ENCODE measurements around the gene ADAM11. TPM values are rescaled to one million over a fixed set of nuclear protein-coding genes. Genes with fewer than 3 reads are reported as not detected.
A peak's percentile ranks its signal among the peaks of the same experiment; 100 is the strongest.

Gene ADAM11
- total RNA-seq, 6 donors from 2014 or later = 0.15 to 1.0 (median 0.20) TPM; not detected in 1

DNA sequence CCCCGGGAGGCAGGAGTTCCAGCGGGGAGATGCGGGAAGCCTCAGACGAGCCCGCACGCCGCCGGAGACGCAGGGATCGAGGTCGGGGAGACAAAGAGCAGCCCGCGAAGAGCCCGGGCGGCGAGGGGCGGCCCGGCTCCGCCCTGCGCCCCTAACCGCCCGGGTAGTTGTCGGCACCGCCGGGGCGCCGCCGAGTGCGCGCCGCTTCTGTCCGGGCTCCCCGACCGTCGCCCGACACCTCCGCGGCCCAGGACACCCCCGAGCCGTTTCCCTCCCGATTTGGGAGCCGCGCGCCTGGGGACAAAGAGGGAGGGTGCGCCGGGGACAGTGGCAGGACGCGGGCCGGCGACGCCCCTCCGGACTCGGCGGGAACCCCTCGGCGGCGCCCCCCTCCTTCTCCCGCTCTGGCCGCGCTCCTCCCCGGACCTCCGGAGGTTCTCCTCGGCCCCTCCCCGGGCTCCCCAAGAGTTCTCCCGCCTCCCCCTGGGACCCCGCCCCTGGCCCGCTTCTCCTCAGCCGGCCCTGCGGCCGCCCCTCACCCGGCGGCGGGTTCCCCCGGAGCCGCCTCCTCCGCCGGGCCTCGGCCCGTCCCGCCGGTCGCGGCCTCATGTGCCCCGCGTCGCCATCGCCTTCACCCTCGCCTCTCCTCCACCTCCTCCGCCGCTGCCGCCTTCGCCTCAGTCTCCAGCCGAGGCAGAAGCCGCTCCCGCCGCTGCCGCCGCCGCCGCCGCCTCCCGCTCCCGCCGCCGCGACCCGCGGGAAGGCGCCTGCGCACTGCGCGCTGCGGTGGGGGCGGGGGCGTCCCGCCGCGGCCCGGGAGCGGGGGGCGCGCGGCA is 71.0 kb downstream of the ADAM11 start, which contains the start of gene GJC1:
GJC1 (minus strand) TSS at position 765 of the 836 bp plus-strand sequence. CDS start 24,470 bp downstream, outside the sequence.
- Histone ChIP-seq H3K27ac (peak within 1 kb of the TSS; percentile 71 to 85 (median 80)), H3K4me3 (peak within 1 kb of the TSS; percentile 42 to 67 (median 52)), H3K4me1 (peaks cover 9 to 26% (median 15%) of the 10 kb centered on the region in 4 donors), H3K27me3 (peaks cover 0 to 33% (median 8%) of the 10 kb centered on the region in 4 donors), H3K36me3 (no peaks in the 10 kb centered on the region), H3K9me3 (no peaks in the 10 kb centered on the region)
- 1% methylated on average over 54 of the region's 123 CpGs; no CpG with 5 or more reads in 1 of the 2 donors for WGBS, 2 donors
- peak in 1 of 2 donors; percentile 2 for TF ChIP-seq POLR2AphosphoS5 (IDR thresholded peaks at IDR 0.05)
- no peak for TF ChIP-seq EP300 (IDR thresholded peaks at IDR 0.05)
- TF ChIP-seq, protein P1, sequence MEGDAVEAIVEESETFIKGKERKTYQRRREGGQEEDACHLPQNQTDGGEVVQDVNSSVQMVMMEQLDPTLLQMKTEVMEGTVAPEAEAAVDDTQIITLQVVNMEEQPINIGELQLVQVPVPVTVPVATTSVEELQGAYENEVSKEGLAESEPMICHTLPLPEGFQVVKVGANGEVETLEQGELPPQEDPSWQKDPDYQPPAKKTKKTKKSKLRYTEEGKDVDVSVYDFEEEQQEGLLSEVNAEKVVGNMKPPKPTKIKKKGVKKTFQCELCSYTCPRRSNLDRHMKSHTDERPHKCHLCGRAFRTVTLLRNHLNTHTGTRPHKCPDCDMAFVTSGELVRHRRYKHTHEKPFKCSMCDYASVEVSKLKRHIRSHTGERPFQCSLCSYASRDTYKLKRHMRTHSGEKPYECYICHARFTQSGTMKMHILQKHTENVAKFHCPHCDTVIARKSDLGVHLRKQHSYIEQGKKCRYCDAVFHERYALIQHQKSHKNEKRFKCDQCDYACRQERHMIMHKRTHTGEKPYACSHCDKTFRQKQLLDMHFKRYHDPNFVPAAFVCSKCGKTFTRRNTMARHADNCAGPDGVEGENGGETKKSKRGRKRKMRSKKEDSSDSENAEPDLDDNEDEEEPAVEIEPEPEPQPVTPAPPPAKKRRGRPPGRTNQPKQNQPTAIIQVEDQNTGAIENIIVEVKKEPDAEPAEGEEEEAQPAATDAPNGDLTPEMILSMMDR (IDR thresholded peaks at IDR 0.05) = no peak
- no peak for TF ChIP-seq POLR2A (IDR thresholded peaks at IDR 0.05)
- peak in 1 of 2 donors; percentile 86 for DNase-seq
- ATAC-seq (ENCODE audit: low FRiP score in 2 of 2) = peak in 1 of 2 donors; percentile 64

DNA sequence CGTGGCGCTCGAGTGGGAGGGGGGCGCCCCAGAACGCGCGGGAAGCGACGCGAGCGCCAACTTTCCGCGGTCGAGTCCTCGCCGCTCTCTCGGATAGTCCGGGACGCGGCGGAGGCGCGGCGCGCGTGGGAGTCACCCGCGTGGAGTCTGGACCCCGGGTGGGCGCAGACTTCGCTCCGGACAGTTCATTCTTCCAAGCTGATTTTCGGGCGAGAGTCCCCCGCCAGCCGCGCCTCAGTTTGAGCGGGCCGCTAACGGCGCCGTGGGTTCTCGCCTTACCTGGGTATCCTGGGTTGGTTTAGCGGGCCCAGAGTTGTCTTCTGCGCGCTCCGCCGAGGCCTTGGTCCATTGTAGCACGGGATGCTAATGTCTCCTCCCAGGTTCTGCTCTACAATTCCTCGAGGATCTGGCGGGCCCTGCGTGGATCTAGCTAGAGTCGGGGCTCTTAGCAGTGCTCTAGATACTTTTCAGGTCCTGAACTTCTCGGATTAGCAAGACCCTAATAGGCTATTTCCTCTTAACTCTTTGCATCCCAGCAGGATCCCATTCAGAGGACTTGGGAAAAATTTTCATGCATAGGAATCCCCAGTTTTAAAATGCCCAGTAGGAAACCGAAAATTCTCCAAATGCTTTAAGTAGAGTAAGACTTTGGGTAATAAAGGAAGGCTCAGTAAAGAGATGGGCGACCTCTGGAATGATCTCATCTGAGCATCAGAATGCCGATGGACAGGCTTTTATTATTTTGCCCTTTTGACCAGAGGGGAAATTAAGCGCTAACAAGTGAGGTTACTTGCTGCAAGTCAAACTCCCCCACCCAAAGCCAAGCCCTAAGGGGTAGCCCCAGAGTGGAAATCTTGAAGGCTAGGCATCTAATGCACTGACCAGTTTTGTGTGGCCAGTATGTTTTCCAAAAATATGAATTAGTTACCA is 71.8 kb downstream of the ADAM11 start:
- H3K27ac ChIP-seq = peak overlapping the region; percentile 58 to 85 (median 76)
- H3K9me3 ChIP-seq = no peaks in the 10 kb centered on the region
- 11 to 31% methylated on average over 8 to 26 of the region's 58 CpGs for WGBS, 2 donors
- H3K36me3 ChIP-seq = no peaks in the 10 kb centered on the region
- H3K27me3 ChIP-seq = peaks cover 0 to 33% (median 8%) of the 10 kb centered on the region in 4 donors
- TF ChIP-seq, protein P1 (IDR thresholded peaks at IDR 0.05) = no peak
- no peak for TF ChIP-seq POLR2AphosphoS5 (IDR thresholded peaks at IDR 0.05)
- ATAC-seq (ENCODE audit: low FRiP score in 2 of 2) = peak in 1 of 2 donors; percentile 7
- peak in 1 of 2 donors; percentile 85 for DNase-seq
- H3K4me1 ChIP-seq = peaks cover 9 to 26% (median 15%) of the 10 kb centered on the region in 4 donors
- H3K4me3 ChIP-seq = peak overlapping the region; percentile 42 to 67 (median 52)

DNA sequence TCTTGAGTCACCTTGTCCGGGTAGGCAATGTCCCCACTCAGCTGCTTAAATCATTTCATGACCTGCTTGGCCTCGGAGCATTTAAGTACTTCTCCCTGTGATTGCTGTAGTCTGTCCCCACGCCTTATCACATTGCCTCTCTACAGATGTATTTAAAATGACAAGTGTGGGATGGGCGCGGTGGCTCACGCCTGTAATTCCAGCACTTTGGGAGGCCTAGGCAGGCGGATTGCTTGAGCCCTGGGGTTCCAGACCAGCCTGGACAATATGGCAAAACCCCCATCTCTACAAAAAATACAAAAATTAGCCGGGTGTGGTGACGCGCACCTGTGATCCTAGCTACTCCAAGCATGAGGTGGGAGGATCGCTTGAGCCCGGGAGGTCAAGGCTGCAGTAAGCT is 72.6 kb downstream of the ADAM11 start:
- no peaks in the 10 kb centered on the region for H3K9me3 ChIP-seq
- no peak for ATAC-seq (ENCODE audit: low FRiP score in 2 of 2)
- TF ChIP-seq POLR2A (IDR thresholded peaks at IDR 0.05) = no peak
- no peak for TF ChIP-seq EP300 (IDR thresholded peaks at IDR 0.05)
- no peak for TF ChIP-seq POLR2AphosphoS5 (IDR thresholded peaks at IDR 0.05)
- TF ChIP-seq, protein P1 (IDR thresholded peaks at IDR 0.05) = no peak
- no peak overlapping the region for H3K27ac ChIP-seq
- no peak overlapping the region for H3K4me3 ChIP-seq
- H3K27me3 ChIP-seq = peaks cover 0 to 33% (median 8%) of the 10 kb centered on the region in 4 donors
- WGBS, 2 donors = 85% methylated on average over 12 of the region's 12 CpGs
- H3K36me3 ChIP-seq = no peaks in the 10 kb centered on the region
- no peak for DNase-seq
- peaks cover 9 to 26% (median 15%) of the 10 kb centered on the region in 4 donors for H3K4me1 ChIP-seq

Small RNAs within 50 kb of the gene (small RNA-seq; reads per million reads assigned to genes)
- 0 reads per million in 4 donors for gene RN7SL819P

Other genes with a start within 250 kb of the ADAM11 start
- 10 to 100 TPM in 2 of 6 donors, 1 to 10 TPM in 4; 4.2 to 12.9 (median 7.5) TPM for gene FZD2, start 201.5 kb upstream of the ADAM11 start, total RNA-seq
- under 1 TPM in 1 of 6 donors, not detected in 5; 0.17 TPM for gene MEIOC, start 102.5 kb upstream of the ADAM11 start, total RNA-seq
- 10 to 100 TPM; 11.5 to 26.2 (median 17.0) TPM for gene CCDC43, start 69.2 kb upstream of the ADAM11 start, total RNA-seq
- gene DBF4B, start 50.3 kb upstream of the ADAM11 start, total RNA-seq = 1 to 10 TPM; 2.0 to 8.4 (median 4.5) TPM
- 10 to 100 TPM in 2 of 6 donors, 1 to 10 TPM in 4; 4.2 to 14.8 (median 8.6) TPM for gene GJC1, start 71.3 kb downstream of the ADAM11 start, total RNA-seq
- 10 to 100 TPM in 3 of 6 donors, 1 to 10 TPM in 2, not detected in 1; 1.9 to 33.3 (median 15.9) TPM for gene HIGD1B, start 88.9 kb downstream of the ADAM11 start, total RNA-seq
- 100 to 1,000 TPM in 1 of 6 donors, 10 to 100 TPM in 5; 66.6 to 146 (median 75.6) TPM for gene EFTUD2, start 140.5 kb downstream of the ADAM11 start, total RNA-seq
- gene GFAP, start 156.5 kb downstream of the ADAM11 start, total RNA-seq = not detected
- 1 to 10 TPM in 4 of 6 donors, under 1 TPM in 2; 0.49 to 2.9 (median 1.3) TPM for gene KIF18B, start 188.8 kb downstream of the ADAM11 start, total RNA-seq
- under 1 TPM in 1 of 6 donors, not detected in 5; 0.44 TPM for gene C1QL1, start 209.3 kb downstream of the ADAM11 start, total RNA-seq